Measurements from ENCODE around the gene KRR1.

DNA sequence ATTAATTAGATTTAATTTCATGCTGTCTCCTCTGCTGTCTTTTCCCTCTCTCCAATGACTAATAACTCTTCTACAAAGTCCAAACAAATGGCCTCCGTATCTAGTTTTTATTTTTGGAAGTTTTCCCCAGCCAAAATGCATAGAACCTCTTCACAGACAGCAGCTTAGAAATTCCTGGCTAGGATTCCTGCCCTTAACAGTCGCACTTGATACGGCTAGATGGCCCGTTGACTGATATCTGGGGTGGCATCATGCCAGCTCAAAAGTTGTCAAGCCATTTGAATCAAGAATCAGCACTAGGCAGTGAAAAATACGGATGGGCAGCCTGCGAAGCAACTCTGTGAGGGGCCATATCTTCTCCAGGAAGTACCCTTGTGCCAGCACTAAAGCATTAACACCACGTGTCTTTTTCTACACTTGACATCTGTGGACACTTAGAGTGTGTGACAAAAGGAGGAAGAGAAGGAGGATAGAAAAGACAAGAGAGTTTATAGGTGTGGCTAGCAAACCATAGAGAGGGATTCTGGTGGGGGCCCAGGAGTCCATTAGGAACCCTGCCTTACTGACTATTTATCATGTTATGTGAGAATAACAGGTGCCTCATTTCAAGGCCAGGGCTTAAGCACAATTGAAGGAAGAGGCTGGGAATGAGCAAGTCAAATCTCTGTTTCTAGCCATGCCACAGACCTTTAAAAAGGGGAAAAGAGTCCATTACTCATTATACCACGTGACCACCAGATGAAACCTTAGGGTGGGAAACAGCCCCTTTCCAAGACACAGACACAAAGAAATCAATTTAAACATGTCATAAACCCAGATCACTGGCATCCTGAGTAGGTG lies 39.2 kb upstream of the KRR1 start:
- TF ChIP-seq, protein P1, sequence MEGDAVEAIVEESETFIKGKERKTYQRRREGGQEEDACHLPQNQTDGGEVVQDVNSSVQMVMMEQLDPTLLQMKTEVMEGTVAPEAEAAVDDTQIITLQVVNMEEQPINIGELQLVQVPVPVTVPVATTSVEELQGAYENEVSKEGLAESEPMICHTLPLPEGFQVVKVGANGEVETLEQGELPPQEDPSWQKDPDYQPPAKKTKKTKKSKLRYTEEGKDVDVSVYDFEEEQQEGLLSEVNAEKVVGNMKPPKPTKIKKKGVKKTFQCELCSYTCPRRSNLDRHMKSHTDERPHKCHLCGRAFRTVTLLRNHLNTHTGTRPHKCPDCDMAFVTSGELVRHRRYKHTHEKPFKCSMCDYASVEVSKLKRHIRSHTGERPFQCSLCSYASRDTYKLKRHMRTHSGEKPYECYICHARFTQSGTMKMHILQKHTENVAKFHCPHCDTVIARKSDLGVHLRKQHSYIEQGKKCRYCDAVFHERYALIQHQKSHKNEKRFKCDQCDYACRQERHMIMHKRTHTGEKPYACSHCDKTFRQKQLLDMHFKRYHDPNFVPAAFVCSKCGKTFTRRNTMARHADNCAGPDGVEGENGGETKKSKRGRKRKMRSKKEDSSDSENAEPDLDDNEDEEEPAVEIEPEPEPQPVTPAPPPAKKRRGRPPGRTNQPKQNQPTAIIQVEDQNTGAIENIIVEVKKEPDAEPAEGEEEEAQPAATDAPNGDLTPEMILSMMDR (IDR thresholded peaks at IDR 0.05), result no peak
- TF ChIP-seq POLR2A (IDR thresholded peaks at IDR 0.05), result no peak
